ENCODE data around the gene WLS. TPM values are rescaled to one million over a fixed set of nuclear protein-coding genes. Genes with fewer than 3 reads are reported as not detected.

WLS gene
- polyA plus RNA-seq, 1 donor from 2014 or later = 8.8 TPM

DNA sequence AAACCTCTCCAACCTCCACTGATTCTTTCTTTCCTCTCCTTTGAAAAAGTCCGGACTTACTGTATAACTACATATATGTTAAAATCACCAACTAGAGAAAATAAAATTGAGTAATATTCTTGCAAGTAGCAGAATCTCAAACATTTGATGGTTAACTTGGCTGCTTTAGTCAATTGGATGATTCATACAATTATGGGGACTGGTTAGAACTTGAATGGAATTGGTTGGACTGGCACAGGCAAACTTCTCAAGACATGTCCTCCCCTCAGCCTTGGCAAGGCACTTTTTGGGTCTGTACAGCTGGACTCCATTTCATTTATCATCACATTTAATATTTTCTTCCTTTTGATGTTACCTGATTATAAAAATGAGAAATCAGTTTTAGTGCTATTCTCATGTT is 6.5 kb downstream of the WLS start:
- TF ChIP-seq, protein P1, sequence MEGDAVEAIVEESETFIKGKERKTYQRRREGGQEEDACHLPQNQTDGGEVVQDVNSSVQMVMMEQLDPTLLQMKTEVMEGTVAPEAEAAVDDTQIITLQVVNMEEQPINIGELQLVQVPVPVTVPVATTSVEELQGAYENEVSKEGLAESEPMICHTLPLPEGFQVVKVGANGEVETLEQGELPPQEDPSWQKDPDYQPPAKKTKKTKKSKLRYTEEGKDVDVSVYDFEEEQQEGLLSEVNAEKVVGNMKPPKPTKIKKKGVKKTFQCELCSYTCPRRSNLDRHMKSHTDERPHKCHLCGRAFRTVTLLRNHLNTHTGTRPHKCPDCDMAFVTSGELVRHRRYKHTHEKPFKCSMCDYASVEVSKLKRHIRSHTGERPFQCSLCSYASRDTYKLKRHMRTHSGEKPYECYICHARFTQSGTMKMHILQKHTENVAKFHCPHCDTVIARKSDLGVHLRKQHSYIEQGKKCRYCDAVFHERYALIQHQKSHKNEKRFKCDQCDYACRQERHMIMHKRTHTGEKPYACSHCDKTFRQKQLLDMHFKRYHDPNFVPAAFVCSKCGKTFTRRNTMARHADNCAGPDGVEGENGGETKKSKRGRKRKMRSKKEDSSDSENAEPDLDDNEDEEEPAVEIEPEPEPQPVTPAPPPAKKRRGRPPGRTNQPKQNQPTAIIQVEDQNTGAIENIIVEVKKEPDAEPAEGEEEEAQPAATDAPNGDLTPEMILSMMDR (IDR thresholded peaks at IDR 0.05; ENCODE audit: poor library complexity, severe bottlenecking) = no peak
- TF ChIP-seq POLR2AphosphoS5 (IDR thresholded peaks at IDR 0.05) (no peak), EP300 (conservative IDR thresholded peaks at IDR 0.05; ENCODE audit: poor library complexity, severe bottlenecking) (no peak), SMC3 (conservative IDR thresholded peaks at IDR 0.05; ENCODE audit: poor library complexity) (no peak), RAD21 (conservative IDR thresholded peaks at IDR 0.05) (no peak), EZH2 (IDR thresholded peaks at IDR 0.05; ENCODE audit: borderline replicate concordance, insufficient read depth, low read length, poor library complexity, severe bottlenecking) (no peak), TAF1 (IDR thresholded peaks at IDR 0.05; ENCODE audit: low read depth) (no peak), MXI1 (conservative IDR thresholded peaks at IDR 0.05; ENCODE audit: poor library complexity, severe bottlenecking) (no peak)
- TF ChIP-seq, protein P2, sequence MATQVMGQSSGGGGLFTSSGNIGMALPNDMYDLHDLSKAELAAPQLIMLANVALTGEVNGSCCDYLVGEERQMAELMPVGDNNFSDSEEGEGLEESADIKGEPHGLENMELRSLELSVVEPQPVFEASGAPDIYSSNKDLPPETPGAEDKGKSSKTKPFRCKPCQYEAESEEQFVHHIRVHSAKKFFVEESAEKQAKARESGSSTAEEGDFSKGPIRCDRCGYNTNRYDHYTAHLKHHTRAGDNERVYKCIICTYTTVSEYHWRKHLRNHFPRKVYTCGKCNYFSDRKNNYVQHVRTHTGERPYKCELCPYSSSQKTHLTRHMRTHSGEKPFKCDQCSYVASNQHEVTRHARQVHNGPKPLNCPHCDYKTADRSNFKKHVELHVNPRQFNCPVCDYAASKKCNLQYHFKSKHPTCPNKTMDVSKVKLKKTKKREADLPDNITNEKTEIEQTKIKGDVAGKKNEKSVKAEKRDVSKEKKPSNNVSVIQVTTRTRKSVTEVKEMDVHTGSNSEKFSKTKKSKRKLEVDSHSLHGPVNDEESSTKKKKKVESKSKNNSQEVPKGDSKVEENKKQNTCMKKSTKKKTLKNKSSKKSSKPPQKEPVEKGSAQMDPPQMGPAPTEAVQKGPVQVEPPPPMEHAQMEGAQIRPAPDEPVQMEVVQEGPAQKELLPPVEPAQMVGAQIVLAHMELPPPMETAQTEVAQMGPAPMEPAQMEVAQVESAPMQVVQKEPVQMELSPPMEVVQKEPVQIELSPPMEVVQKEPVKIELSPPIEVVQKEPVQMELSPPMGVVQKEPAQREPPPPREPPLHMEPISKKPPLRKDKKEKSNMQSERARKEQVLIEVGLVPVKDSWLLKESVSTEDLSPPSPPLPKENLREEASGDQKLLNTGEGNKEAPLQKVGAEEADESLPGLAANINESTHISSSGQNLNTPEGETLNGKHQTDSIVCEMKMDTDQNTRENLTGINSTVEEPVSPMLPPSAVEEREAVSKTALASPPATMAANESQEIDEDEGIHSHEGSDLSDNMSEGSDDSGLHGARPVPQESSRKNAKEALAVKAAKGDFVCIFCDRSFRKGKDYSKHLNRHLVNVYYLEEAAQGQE (IDR thresholded peaks at IDR 0.05; ENCODE audit: borderline replicate concordance) = no peak
- no peak overlapping the region for H3K9ac ChIP-seq (ENCODE audit: low read length)
- no peaks in the 10 kb centered on the region for H4K20me1 ChIP-seq (ENCODE audit: insufficient read depth)
- H3K9me2 ChIP-seq (ENCODE audit: insufficient read depth, low read length) = no peaks in the 10 kb centered on the region
- no peak overlapping the region for H3K4me3 ChIP-seq (ENCODE audit: low read length)
- no peaks in the 10 kb centered on the region for H3K36me3 ChIP-seq (ENCODE audit: insufficient read depth, low read length)
- H2AFZ ChIP-seq (ENCODE audit: low read depth, low read length) = no peak overlapping the region
- H3K9me3 ChIP-seq (ENCODE audit: low read length) = no peaks in the 10 kb centered on the region
- H3K79me2 ChIP-seq (replicated peaks; ENCODE audit: insufficient read depth, low read length) = no peaks in the 10 kb centered on the region
- H3K27me3 ChIP-seq (ENCODE audit: insufficient read depth, low read depth, low read length) = peaks cover 98% of the 10 kb centered on the region
- no peak overlapping the region for H3K27ac ChIP-seq (ENCODE audit: low read length)
- H3K4me2 ChIP-seq (ENCODE audit: low read length) = no peak overlapping the region
- no peaks in the 10 kb centered on the region for H3F3A ChIP-seq (ENCODE audit: insufficient read depth, low read length, poor library complexity, severe bottlenecking)

DNA sequence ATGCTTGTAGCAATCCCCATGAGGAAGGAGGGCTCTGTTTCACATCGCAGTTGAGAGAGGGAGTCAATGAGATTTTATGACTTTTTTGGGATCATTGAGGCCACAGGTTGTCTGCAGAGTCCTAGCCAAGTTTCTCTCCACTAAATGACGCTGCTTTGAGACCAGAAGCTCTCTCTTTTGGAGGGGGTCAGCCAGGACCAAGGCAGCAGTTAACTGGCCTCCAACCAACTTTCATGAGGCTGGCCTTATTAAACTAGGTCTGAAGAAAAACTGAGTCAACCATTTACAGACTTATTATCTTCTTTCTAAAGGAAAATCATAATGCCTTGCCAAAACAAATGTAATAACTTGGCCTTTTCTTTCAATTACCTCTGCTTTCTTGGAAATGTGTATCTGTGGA is 8.6 kb downstream of the WLS start:
- H3K27ac ChIP-seq (ENCODE audit: low read length) = no peak overlapping the region
- H3K36me3 ChIP-seq (ENCODE audit: insufficient read depth, low read length) = no peaks in the 10 kb centered on the region
- H3K9me3 ChIP-seq (ENCODE audit: low read length) = no peaks in the 10 kb centered on the region
- peaks cover 98% of the 10 kb centered on the region for H3K27me3 ChIP-seq (ENCODE audit: insufficient read depth, low read depth, low read length)
- H4K20me1 ChIP-seq (ENCODE audit: insufficient read depth) = no peaks in the 10 kb centered on the region
- H3K4me2 ChIP-seq (ENCODE audit: low read length) = no peak overlapping the region
- H3K4me3 ChIP-seq (ENCODE audit: low read length) = no peak overlapping the region
- H2AFZ ChIP-seq (ENCODE audit: low read depth, low read length) = no peak overlapping the region
- no peaks in the 10 kb centered on the region for H3F3A ChIP-seq (ENCODE audit: insufficient read depth, low read length, poor library complexity, severe bottlenecking)
- H3K79me2 ChIP-seq (replicated peaks; ENCODE audit: insufficient read depth, low read length) = no peaks in the 10 kb centered on the region
- H3K9me2 ChIP-seq (ENCODE audit: insufficient read depth, low read length) = no peaks in the 10 kb centered on the region
- TF ChIP-seq RAD21 (conservative IDR thresholded peaks at IDR 0.05) (no peak), MXI1 (conservative IDR thresholded peaks at IDR 0.05; ENCODE audit: poor library complexity, severe bottlenecking) (no peak), EP300 (conservative IDR thresholded peaks at IDR 0.05; ENCODE audit: poor library complexity, severe bottlenecking) (no peak), SMC3 (conservative IDR thresholded peaks at IDR 0.05; ENCODE audit: poor library complexity) (no peak), TAF1 (IDR thresholded peaks at IDR 0.05; ENCODE audit: low read depth) (no peak), POLR2AphosphoS5 (IDR thresholded peaks at IDR 0.05) (no peak), EZH2 (IDR thresholded peaks at IDR 0.05; ENCODE audit: borderline replicate concordance, insufficient read depth, low read length, poor library complexity, severe bottlenecking) (no peak)
- TF ChIP-seq, protein P1 (IDR thresholded peaks at IDR 0.05; ENCODE audit: poor library complexity, severe bottlenecking) = no peak
- TF ChIP-seq, protein P2 (IDR thresholded peaks at IDR 0.05; ENCODE audit: borderline replicate concordance) = no peak
- no peak overlapping the region for H3K9ac ChIP-seq (ENCODE audit: low read length)

All from neural cell (in vitro differentiated cells).